22Rv1 (cell line): ENCODE data around the gene PUS1.
A peak's percentile ranks its signal among the peaks of the same experiment; 100 is the strongest.

Experiments
- H3K27ac ChIP-seq: fragments of 450-650 bp; 2 replicates; pipeline ENCODE4 v1.5.1; 2017
- CTCF ChIP-seq: fragments of 450-650 bp; IDR thresholded peaks from 2 replicates; pipeline ENCODE4 v1.5.1; 2017; ENCODE audit warnings: mild to moderate bottlenecking
- ZFX ChIP-seq: fragments of 450-650 bp; IDR thresholded peaks from 2 replicates; pipeline ENCODE4 v1.6.1; 2017; ENCODE audit warnings: antibody characterized with exemption, borderline replicate concordance

PUS1 gene

GRCh38 chr12:131944601-131945251, 15.7 kb downstream of the PUS1 start:
- TF ChIP-seq ZFX (no peak), CTCF (no peak)

GRCh38 chr12:131946757-131947156, 17.7 kb downstream of the PUS1 start:
- TF ChIP-seq ZFX = no peak
- TF ChIP-seq CTCF = no peak
- 0 out of 2 replicates have a peak overlapping the region, but pooled peaks have one; percentile 10 for H3K27ac ChIP-seq

More at GRCh38 chr12:131944601-131945251, 15.7 kb downstream of the PUS1 start:
- H3K27ac ChIP-seq = no peak overlapping the region

GRCh38 chr12:131947482-131948027, 18.5 kb downstream of the PUS1 start:
- TF ChIP-seq CTCF (no peak), ZFX (no peak)
- H3K27ac ChIP-seq = 0 out of 2 replicates have a peak overlapping the region, but pooled peaks have one; percentile 10

- TF ChIP-seq CTCF = no peak
- no peak for TF ChIP-seq ZFX
- H3K27ac ChIP-seq = peak overlapping the region; percentile 84
Observed at GRCh38 chr12:131948166-131948712, 19.2 kb downstream of the PUS1 start.

- peak overlapping the region; percentile 84 for H3K27ac ChIP-seq
Observed at GRCh38 chr12:131948713-131949430, 19.8 kb downstream of the PUS1 start.

- TF ChIP-seq ZFX (no peak), CTCF (peak; percentile 96)
- H3K27ac ChIP-seq = peak within 1 kb of the TSS; percentile 84
Observed at GRCh38 chr12:131949431-131950181, 20.5 kb downstream of the PUS1 start, which contains the start of gene EP400. Gene EP400 (plus strand): TSS chr12:131949942. CDS start chr12:131960620, 10,678 bp downstream.
